ENCODE results near the gene LRPAP1.
"Not testable (repeated sequence)": the region's sequence is repeated elsewhere in the genome, so short reads cannot be mapped to it uniquely, and the experiment has no call there.

DNA sequence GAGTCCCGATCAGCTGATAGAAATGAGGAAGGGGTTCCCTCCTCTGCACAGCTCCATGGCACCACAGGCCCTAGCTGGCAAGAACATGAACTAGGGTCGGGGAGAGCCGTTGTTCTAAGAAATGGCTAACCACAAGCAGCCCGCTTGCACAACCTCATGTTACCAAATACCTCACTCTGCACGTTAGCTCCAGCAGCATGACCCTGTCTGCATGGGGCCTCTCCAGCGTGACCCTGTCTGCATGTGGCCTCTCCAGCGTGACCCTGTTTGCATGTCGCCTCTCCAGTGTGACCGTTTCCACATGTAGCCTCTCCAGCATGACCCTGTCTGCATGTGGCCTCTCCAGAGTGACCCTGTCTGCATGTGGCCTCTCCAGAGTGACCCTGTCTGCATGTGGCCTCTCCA lies 24.9 kb upstream of the LRPAP1 start:
- not testable (repeated sequence) for TF ChIP-seq POLR2AphosphoS5 (IDR thresholded peaks at IDR 0.05; ENCODE audit: low read depth); JUNB (IDR thresholded peaks at IDR 0.05; ENCODE audit: unreplicated experiment); EZH2 (IDR thresholded peaks at IDR 0.05; ENCODE audit: low read depth, unreplicated experiment); NANOG (IDR thresholded peaks at IDR 0.05; ENCODE audit: borderline replicate concordance); ZNF114 (CRISPR knock-in tag; IDR thresholded peaks at IDR 0.05); EZH2phosphoT487 (IDR thresholded peaks at IDR 0.05; ENCODE audit: unreplicated experiment); ZNF331 (CRISPR knock-in tag; IDR thresholded peaks at IDR 0.05; ENCODE audit: low read depth)
- TF ChIP-seq, protein P1, sequence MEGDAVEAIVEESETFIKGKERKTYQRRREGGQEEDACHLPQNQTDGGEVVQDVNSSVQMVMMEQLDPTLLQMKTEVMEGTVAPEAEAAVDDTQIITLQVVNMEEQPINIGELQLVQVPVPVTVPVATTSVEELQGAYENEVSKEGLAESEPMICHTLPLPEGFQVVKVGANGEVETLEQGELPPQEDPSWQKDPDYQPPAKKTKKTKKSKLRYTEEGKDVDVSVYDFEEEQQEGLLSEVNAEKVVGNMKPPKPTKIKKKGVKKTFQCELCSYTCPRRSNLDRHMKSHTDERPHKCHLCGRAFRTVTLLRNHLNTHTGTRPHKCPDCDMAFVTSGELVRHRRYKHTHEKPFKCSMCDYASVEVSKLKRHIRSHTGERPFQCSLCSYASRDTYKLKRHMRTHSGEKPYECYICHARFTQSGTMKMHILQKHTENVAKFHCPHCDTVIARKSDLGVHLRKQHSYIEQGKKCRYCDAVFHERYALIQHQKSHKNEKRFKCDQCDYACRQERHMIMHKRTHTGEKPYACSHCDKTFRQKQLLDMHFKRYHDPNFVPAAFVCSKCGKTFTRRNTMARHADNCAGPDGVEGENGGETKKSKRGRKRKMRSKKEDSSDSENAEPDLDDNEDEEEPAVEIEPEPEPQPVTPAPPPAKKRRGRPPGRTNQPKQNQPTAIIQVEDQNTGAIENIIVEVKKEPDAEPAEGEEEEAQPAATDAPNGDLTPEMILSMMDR (conservative IDR thresholded peaks at IDR 0.05; ENCODE audit: low read depth in 2 of 2) = not testable (repeated sequence)
- TF ChIP-seq, protein P2, sequence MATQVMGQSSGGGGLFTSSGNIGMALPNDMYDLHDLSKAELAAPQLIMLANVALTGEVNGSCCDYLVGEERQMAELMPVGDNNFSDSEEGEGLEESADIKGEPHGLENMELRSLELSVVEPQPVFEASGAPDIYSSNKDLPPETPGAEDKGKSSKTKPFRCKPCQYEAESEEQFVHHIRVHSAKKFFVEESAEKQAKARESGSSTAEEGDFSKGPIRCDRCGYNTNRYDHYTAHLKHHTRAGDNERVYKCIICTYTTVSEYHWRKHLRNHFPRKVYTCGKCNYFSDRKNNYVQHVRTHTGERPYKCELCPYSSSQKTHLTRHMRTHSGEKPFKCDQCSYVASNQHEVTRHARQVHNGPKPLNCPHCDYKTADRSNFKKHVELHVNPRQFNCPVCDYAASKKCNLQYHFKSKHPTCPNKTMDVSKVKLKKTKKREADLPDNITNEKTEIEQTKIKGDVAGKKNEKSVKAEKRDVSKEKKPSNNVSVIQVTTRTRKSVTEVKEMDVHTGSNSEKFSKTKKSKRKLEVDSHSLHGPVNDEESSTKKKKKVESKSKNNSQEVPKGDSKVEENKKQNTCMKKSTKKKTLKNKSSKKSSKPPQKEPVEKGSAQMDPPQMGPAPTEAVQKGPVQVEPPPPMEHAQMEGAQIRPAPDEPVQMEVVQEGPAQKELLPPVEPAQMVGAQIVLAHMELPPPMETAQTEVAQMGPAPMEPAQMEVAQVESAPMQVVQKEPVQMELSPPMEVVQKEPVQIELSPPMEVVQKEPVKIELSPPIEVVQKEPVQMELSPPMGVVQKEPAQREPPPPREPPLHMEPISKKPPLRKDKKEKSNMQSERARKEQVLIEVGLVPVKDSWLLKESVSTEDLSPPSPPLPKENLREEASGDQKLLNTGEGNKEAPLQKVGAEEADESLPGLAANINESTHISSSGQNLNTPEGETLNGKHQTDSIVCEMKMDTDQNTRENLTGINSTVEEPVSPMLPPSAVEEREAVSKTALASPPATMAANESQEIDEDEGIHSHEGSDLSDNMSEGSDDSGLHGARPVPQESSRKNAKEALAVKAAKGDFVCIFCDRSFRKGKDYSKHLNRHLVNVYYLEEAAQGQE (IDR thresholded peaks at IDR 0.05; ENCODE audit: unreplicated experiment) = not testable (repeated sequence)
- TF ChIP-seq, protein P3, sequence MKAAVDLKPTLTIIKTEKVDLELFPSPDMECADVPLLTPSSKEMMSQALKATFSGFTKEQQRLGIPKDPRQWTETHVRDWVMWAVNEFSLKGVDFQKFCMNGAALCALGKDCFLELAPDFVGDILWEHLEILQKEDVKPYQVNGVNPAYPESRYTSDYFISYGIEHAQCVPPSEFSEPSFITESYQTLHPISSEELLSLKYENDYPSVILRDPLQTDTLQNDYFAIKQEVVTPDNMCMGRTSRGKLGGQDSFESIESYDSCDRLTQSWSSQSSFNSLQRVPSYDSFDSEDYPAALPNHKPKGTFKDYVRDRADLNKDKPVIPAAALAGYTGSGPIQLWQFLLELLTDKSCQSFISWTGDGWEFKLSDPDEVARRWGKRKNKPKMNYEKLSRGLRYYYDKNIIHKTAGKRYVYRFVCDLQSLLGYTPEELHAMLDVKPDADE (IDR thresholded peaks at IDR 0.05) = not testable (repeated sequence)
- TF ChIP-seq, protein P4, sequence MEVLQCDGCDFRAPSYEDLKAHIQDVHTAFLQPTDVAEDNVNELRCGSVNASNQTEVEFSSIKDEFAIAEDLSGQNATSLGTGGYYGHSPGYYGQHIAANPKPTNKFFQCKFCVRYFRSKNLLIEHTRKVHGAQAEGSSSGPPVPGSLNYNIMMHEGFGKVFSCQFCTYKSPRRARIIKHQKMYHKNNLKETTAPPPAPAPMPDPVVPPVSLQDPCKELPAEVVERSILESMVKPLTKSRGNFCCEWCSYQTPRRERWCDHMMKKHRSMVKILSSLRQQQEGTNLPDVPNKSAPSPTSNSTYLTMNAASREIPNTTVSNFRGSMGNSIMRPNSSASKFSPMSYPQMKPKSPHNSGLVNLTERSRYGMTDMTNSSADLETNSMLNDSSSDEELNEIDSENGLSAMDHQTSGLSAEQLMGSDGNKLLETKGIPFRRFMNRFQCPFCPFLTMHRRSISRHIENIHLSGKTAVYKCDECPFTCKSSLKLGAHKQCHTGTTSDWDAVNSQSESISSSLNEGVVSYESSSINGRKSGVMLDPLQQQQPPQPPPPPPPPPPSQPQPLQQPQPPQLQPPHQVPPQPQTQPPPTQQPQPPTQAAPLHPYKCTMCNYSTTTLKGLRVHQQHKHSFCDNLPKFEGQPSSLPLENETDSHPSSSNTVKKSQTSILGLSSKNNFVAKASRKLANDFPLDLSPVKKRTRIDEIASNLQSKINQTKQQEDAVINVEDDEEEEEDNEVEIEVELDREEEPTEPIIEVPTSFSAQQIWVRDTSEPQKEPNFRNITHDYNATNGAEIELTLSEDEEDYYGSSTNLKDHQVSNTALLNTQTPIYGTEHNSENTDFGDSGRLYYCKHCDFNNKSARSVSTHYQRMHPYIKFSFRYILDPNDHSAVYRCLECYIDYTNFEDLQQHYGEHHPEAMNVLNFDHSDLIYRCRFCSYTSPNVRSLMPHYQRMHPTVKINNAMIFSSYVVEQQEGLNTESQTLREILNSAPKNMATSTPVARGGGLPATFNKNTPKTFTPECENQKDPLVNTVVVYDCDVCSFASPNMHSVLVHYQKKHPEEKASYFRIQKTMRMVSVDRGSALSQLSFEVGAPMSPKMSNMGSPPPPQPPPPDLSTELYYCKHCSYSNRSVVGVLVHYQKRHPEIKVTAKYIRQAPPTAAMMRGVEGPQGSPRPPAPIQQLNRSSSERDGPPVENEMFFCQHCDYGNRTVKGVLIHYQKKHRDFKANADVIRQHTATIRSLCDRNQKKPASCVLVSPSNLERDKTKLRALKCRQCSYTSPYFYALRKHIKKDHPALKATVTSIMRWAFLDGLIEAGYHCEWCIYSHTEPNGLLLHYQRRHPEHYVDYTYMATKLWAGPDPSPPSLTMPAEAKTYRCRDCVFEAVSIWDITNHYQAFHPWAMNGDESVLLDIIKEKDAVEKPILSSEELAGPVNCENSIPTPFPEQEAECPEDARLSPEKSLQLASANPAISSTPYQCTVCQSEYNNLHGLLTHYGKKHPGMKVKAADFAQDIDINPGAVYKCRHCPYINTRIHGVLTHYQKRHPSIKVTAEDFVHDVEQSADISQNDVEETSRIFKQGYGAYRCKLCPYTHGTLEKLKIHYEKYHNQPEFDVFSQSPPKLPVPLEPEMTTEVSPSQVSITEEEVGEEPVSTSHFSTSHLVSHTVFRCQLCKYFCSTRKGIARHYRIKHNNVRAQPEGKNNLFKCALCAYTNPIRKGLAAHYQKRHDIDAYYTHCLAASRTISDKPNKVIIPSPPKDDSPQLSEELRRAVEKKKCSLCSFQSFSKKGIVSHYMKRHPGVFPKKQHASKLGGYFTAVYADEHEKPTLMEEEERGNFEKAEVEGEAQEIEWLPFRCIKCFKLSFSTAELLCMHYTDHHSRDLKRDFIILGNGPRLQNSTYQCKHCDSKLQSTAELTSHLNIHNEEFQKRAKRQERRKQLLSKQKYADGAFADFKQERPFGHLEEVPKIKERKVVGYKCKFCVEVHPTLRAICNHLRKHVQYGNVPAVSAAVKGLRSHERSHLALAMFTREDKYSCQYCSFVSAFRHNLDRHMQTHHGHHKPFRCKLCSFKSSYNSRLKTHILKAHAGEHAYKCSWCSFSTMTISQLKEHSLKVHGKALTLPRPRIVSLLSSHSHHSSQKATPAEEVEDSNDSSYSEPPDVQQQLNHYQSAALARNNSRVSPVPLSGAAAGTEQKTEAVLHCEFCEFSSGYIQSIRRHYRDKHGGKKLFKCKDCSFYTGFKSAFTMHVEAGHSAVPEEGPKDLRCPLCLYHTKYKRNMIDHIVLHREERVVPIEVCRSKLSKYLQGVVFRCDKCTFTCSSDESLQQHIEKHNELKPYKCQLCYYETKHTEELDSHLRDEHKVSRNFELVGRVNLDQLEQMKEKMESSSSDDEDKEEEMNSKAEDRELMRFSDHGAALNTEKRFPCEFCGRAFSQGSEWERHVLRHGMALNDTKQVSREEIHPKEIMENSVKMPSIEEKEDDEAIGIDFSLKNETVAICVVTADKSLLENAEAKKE (CRISPR knock-in tag; IDR thresholded peaks at IDR 0.05) = not testable (repeated sequence)
